Loucy (cell line): Measurements from ENCODE around the gene BHLHA15.

ENCODE experiments used
- H2AFZ ChIP-seq: fragments of 200-600 bp; sonication (generic); 2 replicates; pipeline ENCODE4 v1.6.0; 2016; ENCODE audit warnings: antibody characterized with exemption, mild to moderate bottlenecking, low read length, moderate library complexity
- H3F3A ChIP-seq: fragments of 200-600 bp; 2 replicates; pipeline ENCODE4 v1.6.0; 2016; ENCODE audit warnings: antibody characterized with exemption, low read depth, mild to moderate bottlenecking
- H3K27me3 ChIP-seq: fragments of 200-600 bp; sonication (generic); 2 replicates; pipeline ENCODE4 v1.6.1; 2014; ENCODE audit warnings: low read length, mild to moderate bottlenecking; ENCODE audit not compliant: insufficient read depth, poor library complexity, severe bottlenecking
- H3K36me3 ChIP-seq: fragments of 200-600 bp; sonication (generic); 2 replicates; pipeline ENCODE4 v1.6.1; 2016; ENCODE audit warnings: low read length; ENCODE audit not compliant: insufficient read depth
- H3K4me1 ChIP-seq: fragments of 200-600 bp; sonication (generic); 2 replicates; pipeline ENCODE4 v1.5.1; 2014; ENCODE audit warnings: low read length, mild to moderate bottlenecking; ENCODE audit not compliant: insufficient read depth, poor library complexity, severe bottlenecking
- H3K4me2 ChIP-seq: fragments of 200-600 bp; sonication (generic); 2 replicates; pipeline ENCODE4 v1.6.0; 2014; ENCODE audit warnings: antibody characterized with exemption, low read length, low read depth, mild to moderate bottlenecking; ENCODE audit not compliant: poor library complexity, severe bottlenecking
- H3K4me3 ChIP-seq: fragments of 200-600 bp; sonication (generic); 2 replicates; pipeline ENCODE4 v1.5.1; 2014; ENCODE audit warnings: low read length, mild to moderate bottlenecking, mixed read lengths; ENCODE audit not compliant: poor library complexity, severe bottlenecking
- H3K79me2 ChIP-seq: fragments of 200-600 bp; sonication (generic); 2 replicates; pipeline ENCODE4 v1.6.1; 2014; ENCODE audit warnings: low read length; ENCODE audit not compliant: insufficient read depth
- H3K9ac ChIP-seq: fragments of 200-600 bp; sonication (generic); 2 replicates; pipeline ENCODE4 v1.6.0; 2014; ENCODE audit warnings: mild to moderate bottlenecking, low read depth, low read length, moderate library complexity; ENCODE audit not compliant: poor library complexity, severe bottlenecking
- H3K9me2 ChIP-seq: fragments of 200-600 bp; sonication (generic); replicated peaks from 2 replicates; pipeline ENCODE4 v1.6.1; 2016; ENCODE audit warnings: low read depth, low read length, mixed read lengths
- H3K9me3 ChIP-seq: fragments of 200-600 bp; sonication (generic); 2 replicates; pipeline ENCODE4 v1.6.1; 2014; ENCODE audit warnings: mild to moderate bottlenecking, antibody characterized with exemption, low read length, low read depth; ENCODE audit not compliant: insufficient read depth
- H4K20me1 ChIP-seq: fragments of 200-600 bp; sonication (generic); 2 replicates; pipeline ENCODE4 v1.6.0; 2014; ENCODE audit warnings: antibody characterized with exemption, low read length, mild to moderate bottlenecking; ENCODE audit not compliant: insufficient read depth, poor library complexity, severe bottlenecking
- EZH2phosphoT487 ChIP-seq: fragments of 200-600 bp; IDR thresholded peaks from 2 replicates; pipeline ENCODE4 v1.6.1; 2018; ENCODE audit warnings: antibody characterized with exemption, mild to moderate bottlenecking, moderate library complexity, borderline replicate concordance
- TF ChIP-seq, protein P1 (sequence below): fragments of 200-600 bp; sonication (generic); conservative IDR thresholded peaks from 2 replicates; pipeline ENCODE4 v1.5.1; 2014; ENCODE audit warnings: mild to moderate bottlenecking, antibody characterized with exemption, low read length

The BHLHA15 gene

DNA sequence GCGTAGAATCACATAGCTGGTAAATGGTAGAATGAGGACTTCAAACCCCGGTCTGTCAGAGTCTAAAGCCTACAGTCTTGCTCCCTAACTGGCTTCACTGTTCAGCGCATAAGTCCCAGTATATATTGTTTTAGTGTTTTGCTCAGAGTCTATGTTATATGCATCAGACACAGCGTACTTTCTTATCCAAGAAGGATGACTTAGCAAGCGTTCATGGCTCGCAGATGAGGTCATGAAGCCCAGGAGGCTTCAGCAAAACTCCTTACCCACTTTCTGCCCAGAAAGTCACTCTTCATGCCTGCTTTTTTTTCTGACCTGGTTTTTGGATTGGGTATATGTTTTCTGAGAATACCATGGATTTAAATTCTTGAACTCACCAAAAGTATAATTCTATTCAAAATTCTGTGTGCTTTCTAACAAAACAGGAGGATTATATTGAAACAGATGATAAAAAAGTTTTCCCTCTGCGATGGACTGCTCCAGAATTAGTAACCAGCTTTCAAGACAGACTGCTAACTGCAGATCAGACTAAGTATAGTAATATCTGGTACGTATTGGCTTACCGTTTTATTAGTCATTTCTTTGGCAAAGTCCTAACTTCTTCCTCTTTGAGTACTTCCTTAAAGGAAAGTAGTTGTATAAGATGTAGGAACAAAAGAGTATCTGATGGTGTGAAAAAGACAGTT, 24.6 kb upstream of the BHLHA15 start:
- H3K36me3 ChIP-seq: peaks cover 21% of the 10 kb centered on the region; the same call in 1 of the 2 replicates
- no peaks in the 10 kb centered on the region for H4K20me1 ChIP-seq
- H3K4me1 ChIP-seq: no peaks in the 10 kb centered on the region
- no peaks in the 10 kb centered on the region for H3K79me2 ChIP-seq
- H3K9me2 ChIP-seq: no peaks in the 10 kb centered on the region
- H3K9ac ChIP-seq: no peak overlapping the region
- H2AFZ ChIP-seq: no peak overlapping the region
- no peaks in the 10 kb centered on the region for H3K27me3 ChIP-seq
- no peak for TF ChIP-seq EZH2phosphoT487
- TF ChIP-seq, protein P1, sequence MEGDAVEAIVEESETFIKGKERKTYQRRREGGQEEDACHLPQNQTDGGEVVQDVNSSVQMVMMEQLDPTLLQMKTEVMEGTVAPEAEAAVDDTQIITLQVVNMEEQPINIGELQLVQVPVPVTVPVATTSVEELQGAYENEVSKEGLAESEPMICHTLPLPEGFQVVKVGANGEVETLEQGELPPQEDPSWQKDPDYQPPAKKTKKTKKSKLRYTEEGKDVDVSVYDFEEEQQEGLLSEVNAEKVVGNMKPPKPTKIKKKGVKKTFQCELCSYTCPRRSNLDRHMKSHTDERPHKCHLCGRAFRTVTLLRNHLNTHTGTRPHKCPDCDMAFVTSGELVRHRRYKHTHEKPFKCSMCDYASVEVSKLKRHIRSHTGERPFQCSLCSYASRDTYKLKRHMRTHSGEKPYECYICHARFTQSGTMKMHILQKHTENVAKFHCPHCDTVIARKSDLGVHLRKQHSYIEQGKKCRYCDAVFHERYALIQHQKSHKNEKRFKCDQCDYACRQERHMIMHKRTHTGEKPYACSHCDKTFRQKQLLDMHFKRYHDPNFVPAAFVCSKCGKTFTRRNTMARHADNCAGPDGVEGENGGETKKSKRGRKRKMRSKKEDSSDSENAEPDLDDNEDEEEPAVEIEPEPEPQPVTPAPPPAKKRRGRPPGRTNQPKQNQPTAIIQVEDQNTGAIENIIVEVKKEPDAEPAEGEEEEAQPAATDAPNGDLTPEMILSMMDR: no peak
- no peaks in the 10 kb centered on the region for H3F3A ChIP-seq
- no peak overlapping the region for H3K4me2 ChIP-seq
- H3K9me3 ChIP-seq: no peaks in the 10 kb centered on the region
- H3K4me3 ChIP-seq: no peak overlapping the region

DNA sequence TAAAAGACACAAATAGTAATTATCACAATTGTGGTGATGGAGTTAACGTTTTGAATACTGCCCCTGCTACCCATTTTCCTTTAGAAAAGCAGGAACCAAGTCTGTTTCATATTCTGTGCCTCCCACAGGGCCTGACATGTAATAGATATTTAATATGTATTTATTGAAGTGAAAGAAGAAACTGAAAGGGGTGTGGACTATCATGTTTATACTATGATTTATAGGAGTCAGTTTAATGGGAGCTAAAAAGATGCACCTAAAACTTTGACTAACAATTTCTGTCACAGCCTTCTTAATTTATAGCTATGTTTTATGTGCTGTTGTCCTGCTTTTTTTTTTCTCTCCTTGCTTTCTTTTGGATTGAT, 24.1 kb upstream of the BHLHA15 start:
- no peak for TF ChIP-seq EZH2phosphoT487
- TF ChIP-seq, protein P1: no peak
- H3K4me2 ChIP-seq: no peak overlapping the region
- H3F3A ChIP-seq: no peaks in the 10 kb centered on the region
- no peaks in the 10 kb centered on the region for H3K9me2 ChIP-seq
- H3K27me3 ChIP-seq: no peaks in the 10 kb centered on the region
- no peak overlapping the region for H3K4me3 ChIP-seq
- no peaks in the 10 kb centered on the region for H3K9me3 ChIP-seq
- H4K20me1 ChIP-seq: no peaks in the 10 kb centered on the region
- H3K36me3 ChIP-seq: peaks cover 26% of the 10 kb centered on the region; the same call in 1 of the 2 replicates
- no peaks in the 10 kb centered on the region for H3K79me2 ChIP-seq
- no peak overlapping the region for H3K9ac ChIP-seq
- no peak overlapping the region for H2AFZ ChIP-seq
- H3K4me1 ChIP-seq: no peaks in the 10 kb centered on the region

DNA sequence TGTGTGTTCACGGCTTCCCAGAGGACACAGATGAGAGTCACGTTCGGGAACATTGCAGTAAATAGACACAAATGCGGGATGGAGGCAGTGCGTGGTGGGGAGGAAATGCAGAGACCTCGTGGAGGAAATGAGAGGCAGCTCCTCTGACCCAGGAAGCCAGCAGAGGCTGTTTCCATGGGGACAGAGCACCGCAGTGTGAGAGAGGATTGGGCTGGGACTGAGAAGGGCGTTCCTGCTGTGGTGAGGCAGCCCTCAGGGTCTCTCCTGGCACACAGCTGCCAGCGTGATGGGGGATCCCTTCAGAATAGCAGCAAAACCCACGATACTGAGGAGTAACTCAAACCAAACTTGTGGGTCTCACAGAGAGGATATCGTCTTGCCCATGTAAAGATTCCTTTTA, 21.7 kb upstream of the BHLHA15 start:
- no peak for TF ChIP-seq EZH2phosphoT487
- TF ChIP-seq, protein P1: no peak
- H3K4me3 ChIP-seq: no peak overlapping the region
- no peaks in the 10 kb centered on the region for H3F3A ChIP-seq
- no peak overlapping the region for H3K9ac ChIP-seq
- no peak overlapping the region for H2AFZ ChIP-seq
- peaks cover 51% of the 10 kb centered on the region; the same call in 1 of the 2 replicates for H3K36me3 ChIP-seq
- no peaks in the 10 kb centered on the region for H4K20me1 ChIP-seq
- no peaks in the 10 kb centered on the region for H3K9me2 ChIP-seq
- H3K4me1 ChIP-seq: no peaks in the 10 kb centered on the region
- H3K27me3 ChIP-seq: no peaks in the 10 kb centered on the region
- no peak overlapping the region for H3K4me2 ChIP-seq
- no peaks in the 10 kb centered on the region for H3K9me3 ChIP-seq
- H3K79me2 ChIP-seq: no peaks in the 10 kb centered on the region
